Metanephros (tissue), 1 donor: ENCODE data around the gene SLC16A9. TPM values are rescaled to one million over a fixed set of nuclear protein-coding genes. Genes with fewer than 3 reads are reported as not detected.

Experiments
- total RNA-seq: library from RNA; depleted of rRNA; stranded (reverse); fragments of >200 nt; gene quantifications from one replicate; pipeline ENCODE4 v1.2.3, GENCODE V29; 2014

The SLC16A9 gene
- 15.4 TPM for total RNA-seq

DNA sequence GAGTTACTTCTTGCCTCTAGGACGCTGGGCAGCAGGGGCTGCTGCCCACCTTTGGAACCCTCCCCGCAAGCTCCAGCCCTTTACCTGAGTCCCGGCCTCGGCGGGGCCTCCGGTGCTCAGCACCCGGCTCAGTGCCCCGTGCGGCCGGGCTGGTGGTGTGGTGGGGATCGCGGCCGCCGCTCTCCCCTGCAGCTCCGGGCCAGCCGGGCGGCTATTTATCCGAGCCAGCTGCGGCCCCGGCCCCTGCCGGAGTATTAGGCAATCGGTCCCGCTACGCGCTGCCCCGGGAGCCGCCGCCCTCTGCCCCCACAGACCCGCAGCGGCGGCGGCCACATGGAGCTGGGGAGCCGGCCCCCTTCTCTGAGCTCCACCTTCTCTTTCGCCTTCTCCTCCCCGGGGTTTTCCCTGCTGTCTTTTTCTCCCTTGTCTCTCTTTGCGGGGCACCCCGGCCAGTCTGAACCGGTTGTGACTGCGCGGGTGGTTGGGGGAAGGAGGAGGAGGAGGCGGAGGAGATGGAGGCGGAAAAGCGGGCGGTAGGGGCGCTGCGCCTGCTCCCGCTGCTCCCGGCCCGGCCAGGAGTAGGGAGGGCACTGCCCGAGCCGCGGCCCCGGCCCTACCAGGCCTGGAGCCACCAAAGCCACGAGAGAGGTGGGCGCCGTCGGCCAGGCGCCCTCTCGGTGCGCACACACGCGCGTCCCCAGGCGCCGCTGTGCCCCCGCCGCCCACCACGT lies at the start of gene SLC16A9:
Gene SLC16A9, minus strand, starts transcription at position 456 of the 731 bp plus-strand sequence. CDS start 25,559 bp downstream, outside the sequence.

DNA sequence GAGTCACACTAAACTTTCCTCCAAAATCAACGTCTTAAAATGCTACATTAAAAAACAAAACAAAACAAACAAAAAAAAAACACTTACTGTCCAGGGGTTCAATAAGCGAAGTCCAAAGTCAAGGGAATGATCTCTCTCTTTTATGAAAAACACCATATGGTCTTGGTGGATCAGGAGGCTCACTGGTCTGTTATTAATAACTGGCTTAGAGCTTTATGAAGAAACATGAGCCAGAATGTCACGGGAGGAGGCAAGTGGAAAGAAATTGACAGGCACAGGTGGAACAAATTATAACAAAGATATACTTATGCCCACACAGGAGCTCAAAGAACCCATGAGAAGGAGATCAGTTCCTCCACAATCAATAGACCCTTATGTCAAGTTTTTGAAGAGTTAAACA lies 43.6 kb upstream of the SLC16A9 start, which contains the start of gene MRLN:
Gene MRLN, minus strand, starts transcription at position 189 of the 400 bp plus-strand sequence.

Other genes starting within 250 kb of the SLC16A9 start
- 26.3 TPM for gene MRLN, start 43.6 kb upstream of the SLC16A9 start, total RNA-seq
- 26.5 TPM for gene CCDC6, start 196.7 kb upstream of the SLC16A9 start, total RNA-seq